GM21528 (cell line): ENCODE data around the gene DYSF.

ENCODE experiments used
- ATAC-seq: cut with Tn5 transposase; IDR thresholded peaks from one replicate; pipeline ENCODE4 v1.9.1; 2021; ENCODE audit warnings: mild to moderate bottlenecking, moderate library complexity; ENCODE audit not compliant: unreplicated experiment, low FRiP score

DYSF gene

DNA sequence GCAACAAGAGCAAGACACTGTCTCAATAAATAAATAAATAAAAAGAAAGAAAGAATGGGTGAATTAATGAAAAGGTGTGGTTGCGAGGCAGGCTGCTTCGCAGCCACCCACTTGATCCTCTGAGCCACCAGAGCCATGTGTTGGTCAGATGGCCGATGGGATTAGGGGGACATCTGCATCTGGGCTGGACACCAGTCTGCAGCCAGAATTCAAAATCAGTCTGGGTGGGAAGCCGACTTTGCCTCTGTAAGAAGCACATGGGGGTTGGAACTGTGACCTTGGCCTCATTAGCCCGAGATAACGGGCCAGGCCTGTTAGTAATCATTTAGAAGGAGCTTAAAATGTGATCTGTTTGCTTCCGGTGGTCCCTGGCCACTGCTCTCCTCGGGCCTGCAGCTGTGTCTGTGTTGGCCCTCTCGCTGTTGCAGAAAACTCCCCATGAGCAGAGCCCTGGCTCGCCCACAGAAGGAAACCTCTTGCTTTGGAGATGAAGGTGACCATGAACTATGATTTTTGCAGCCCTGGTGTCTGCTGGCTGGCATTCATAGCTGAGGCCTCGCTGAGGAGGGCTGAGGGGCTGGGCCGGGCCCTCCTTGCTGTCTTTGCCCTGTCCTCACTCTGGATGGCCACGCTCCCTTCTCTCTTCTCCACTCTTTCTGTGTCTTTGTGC lies 94.4 kb downstream of the DYSF start:
- no peak for ATAC-seq

DNA sequence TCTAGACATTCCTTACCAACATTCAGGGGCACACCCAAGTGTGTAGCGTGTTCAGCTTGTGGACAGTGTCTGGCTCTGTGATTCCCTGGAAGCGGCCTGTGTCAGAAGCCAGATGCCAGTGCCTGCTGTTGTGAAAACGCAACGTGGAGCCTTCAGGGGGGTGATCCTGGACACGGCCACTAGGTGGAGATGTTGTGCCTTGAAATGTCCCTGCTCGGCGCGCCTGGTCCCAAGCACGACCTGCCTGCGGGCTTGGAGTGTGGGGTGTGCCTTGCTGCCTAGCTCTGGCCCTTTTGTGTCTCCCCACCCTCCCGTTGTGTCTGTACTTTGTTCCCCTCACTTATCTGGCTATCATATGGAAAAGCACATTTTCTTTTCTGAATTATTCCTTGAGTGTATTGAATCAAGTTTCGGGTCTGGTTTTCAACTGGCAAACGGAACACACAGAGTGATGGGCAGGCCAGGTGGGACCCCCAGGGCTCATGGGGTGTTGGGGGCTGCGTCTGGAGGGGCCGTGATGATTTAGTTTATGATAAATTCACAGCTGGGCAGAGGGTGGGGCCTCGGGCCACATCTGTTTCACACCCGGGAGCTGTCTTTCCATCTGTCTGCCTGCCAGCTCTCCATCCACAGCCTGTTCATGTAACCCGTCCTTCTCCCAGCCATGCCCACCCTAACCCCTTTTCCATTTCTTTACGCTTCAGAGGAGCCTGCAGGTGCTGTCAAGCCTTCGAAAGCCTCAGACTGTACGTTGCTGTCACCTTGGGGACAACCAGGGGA lies 95.5 kb downstream of the DYSF start:
- ATAC-seq, result no peak

DNA sequence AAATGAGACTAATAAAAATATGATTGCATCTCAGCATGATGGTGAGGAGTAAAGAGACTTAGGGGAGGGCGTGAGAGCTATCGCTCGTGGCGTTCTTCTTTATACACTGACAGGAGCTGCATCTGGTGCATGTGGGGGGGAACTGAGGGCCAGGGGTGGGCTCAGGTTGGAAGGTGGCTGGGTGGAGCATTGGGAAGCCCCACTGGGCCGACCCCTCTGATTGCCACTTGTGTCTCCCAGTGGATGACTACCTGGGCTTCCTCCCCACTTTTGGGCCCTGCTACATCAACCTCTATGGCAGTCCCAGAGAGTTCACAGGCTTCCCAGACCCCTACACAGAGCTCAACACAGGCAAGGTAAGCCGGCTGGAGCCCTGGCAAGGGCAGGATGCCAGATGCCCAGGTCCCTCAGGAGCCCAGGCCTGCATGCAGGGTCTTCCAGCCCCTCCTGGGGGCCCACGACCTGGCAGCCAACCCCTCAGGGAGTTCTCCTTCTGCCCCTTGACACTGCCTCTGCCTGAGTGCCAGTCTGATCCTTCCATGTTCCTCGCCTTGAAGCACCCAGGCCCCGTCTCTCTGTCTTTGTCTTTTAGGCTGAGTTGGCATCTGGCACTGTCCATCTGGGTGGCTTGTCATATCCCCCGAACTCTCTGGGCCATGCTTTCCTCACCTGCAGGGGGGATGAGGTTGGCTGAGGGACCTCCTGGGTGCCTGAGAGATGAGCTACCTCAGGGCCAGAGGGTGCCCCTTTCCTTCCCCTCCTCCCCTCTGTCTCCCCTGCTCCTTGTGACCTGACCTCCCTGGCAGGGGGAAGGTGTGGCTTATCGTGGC lies 97.7 kb downstream of the DYSF start:
- no peak for ATAC-seq

GRCh38 chr2:71551631-71551915 lies 98.2 kb downstream of the DYSF start:
- ATAC-seq, result no peak

- no peak for ATAC-seq
These were observed 99.0 kb downstream of the DYSF start for GRCh38 chr2:71552356-71552755.

- ATAC-seq, result no peak
These were observed 99.5 kb downstream of the DYSF start for GRCh38 chr2:71552861-71553301.

DNA sequence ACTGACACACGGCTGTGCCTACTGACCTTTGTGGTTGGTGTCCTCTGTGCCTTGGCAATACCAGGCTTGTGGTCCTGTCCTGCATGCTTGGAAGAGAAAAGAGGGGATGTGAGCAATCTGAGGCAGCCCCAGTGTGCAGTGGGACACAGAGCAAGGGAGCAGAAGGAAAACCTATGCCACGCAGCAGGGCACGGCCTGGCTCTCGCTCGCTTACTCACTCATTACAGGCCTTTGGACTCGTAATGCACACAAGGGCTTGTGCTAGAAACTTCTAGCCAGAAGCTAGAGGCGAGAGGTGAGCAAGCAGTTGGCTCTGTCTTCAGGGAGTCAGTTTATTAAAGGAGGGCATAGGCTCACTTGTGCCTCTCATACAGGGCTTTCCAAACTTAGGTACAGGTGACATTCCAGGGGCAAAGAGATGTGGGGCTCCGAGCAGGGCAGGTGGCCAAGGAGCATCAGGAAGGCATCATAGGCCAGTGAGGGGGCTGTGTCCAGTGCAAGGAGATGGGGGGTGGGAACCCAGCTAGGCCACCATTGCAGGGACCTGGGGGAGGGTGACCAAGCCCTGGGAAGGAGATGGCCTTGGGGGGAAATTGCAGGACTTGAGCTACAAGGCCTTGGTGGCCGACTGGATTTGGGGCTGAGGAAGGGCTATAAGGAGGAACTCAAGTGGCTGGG lies 100.8 kb downstream of the DYSF start:
- no peak for ATAC-seq

DNA sequence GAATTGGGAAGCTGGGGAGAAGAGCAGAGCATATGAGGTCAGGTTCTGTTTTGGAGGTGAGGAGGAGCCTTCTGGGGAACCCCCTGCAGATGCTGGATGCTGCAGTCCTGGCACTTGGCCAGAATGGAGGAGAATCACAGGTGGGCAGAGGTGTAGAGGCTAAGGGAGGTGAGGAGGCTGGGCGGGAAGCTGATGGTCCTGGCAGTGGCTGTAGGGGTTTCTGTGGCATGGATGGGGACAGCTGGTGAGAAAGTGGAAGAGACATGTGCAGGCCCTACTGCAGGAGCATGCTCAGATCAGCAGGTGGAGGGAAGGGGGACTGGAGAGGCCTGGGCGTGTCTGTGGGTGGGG lies 101.3 kb downstream of the DYSF start:
- ATAC-seq, result no peak

DNA sequence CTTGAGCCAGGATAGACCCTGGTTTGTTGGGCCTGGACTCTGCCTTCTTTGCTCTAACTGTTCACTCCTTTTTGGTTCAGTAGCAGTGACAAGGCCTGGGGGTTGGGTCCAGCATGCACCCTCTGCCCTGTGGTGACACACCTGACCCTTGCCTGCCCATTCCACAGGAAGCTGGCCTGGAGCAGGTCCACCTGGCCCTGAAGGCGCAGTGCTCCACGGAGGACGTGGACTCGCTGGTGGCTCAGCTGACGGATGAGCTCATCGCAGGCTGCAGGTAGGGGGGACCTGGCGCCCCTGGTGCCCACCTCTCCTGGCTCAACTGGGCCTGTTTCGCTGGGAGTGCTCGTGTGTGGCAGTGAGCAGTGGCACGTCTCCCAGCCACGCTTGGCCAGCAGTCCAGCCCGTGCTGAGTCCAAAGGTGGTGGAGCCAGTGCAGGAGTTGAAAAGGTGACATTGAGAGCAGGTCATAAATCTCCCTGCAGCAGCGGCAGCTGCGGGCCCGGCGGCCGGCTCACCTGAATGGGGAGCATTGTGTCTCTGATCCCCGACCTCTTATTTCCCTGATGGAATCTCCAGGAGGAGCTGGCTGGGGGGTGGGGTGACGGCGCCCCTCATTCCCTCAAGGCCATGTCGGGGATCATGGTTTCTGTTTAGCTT lies 102.6 kb downstream of the DYSF start:
- ATAC-seq, result no peak

DNA sequence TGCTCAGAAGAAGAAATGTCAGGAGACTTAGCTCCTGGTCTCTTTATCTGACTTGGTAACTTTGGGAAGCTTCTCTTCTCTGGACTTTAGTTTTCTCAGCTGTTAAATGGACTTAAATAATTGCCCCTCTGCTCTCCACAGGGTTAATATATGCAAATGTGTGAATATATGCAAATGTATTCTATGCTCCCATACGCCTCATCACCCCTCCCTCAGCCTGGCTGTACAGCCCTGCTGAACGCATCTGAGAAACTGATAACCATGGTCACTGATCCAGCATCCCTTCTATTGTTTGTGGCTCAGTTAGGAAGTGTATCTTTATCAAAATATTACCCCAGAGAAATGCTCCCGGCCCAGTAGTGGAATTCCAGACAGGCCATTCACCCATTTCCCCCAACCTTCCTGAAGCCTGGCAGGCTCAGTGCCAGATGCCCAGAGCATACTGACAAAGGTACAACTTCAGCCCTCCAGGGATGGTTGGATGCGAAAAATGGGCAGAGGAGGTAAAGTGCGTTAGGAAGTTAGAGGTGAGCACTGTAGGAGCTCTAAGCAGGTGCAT lies 103.4 kb downstream of the DYSF start:
- ATAC-seq, result no peak

GRCh38 chr2:71557321-71557720 lies 104.0 kb downstream of the DYSF start:
- ATAC-seq, result no peak

- no peak for ATAC-seq
These were observed 105.1 kb downstream of the DYSF start for GRCh38 chr2:71558300-71559051.

- no peak for ATAC-seq
These were observed 105.9 kb downstream of the DYSF start for GRCh38 chr2:71559080-71559827.

GRCh38 chr2:71559828-71560637 lies 106.7 kb downstream of the DYSF start:
- ATAC-seq, result no peak

- no peak for ATAC-seq
These were observed 107.3 kb downstream of the DYSF start for GRCh38 chr2:71560638-71561011.

DNA sequence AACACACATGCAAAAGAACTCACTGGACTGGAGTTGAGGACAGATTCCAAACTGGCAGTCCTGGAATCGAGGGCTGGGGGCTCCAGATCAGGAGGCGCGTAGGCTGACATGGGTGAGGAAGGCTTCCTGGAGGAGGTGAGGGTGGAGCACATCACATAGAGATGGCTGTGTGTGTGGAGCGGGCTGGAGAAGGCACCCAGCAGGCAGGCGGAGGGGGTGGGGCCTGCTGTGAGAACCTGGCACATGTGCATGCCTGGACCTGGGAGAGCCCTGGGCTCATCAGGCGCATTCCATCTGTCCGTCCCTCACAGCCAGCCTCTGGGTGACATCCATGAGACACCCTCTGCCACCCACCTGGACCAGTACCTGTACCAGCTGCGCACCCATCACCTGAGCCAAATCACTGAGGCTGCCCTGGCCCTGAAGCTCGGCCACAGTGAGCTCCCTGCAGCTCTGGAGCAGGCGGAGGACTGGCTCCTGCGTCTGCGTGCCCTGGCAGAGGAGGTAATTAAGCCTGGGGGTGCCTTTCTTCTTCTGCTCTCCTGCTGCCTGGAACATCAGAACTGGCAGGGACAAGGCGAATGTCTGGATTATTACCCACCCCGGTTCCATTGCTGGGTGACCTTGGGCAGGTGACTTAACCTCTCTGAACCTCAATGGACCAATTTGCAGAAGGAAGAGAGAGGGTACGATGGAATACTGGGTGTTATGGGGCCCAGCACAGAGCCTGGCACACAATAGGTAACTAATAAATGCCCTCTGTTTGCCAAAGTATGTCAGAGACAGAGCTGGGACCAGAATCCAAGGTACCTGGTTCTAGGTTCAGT lies 108.3 kb downstream of the DYSF start:
- no peak for ATAC-seq

GRCh38 chr2:71562518-71562917 lies 109.2 kb downstream of the DYSF start:
- no peak for ATAC-seq
